NCI-H128 (cell line): ENCODE data around the gene PDXP.
"Not testable (repeated sequence)": the region's sequence is repeated elsewhere in the genome, so short reads cannot be mapped to it uniquely, and the experiment has no call there.

Experiments
- DNase-seq: peaks from one replicate; lab custom pipeline; 2025; ENCODE audit not compliant: unreplicated experiment; lab: John Stamatoyannopoulos, UW

PDXP gene

GRCh38 chr22:37658133-37659065 lies at the start of gene PDXP:
Gene PDXP, plus strand, starts transcription at chr22:37658723. Its CDS starts 60 bp downstream, at chr22:37658783.
- DNase-seq, result peak; percentile 98

GRCh38 chr22:37609240-37610152 lies 49.0 kb upstream of the PDXP start:
- no peak for DNase-seq

- DNase-seq, result not testable (repeated sequence)
These were observed 48.4 kb upstream of the PDXP start for GRCh38 chr22:37610153-37610475.

GRCh38 chr22:37610480-37611129 lies 47.9 kb upstream of the PDXP start:
- DNase-seq, result no peak

- no peak for DNase-seq
These were observed 47.3 kb upstream of the PDXP start for GRCh38 chr22:37611207-37611606.

GRCh38 chr22:37616201-37617083 lies 42.1 kb upstream of the PDXP start:
- DNase-seq, result no peak

- no peak for DNase-seq
These were observed 41.1 kb upstream of the PDXP start for GRCh38 chr22:37617431-37617830.

- DNase-seq, result no peak
These were observed 40.4 kb upstream of the PDXP start for GRCh38 chr22:37618072-37618656.

GRCh38 chr22:37618674-37619073 lies 39.8 kb upstream of the PDXP start:
- DNase-seq, result no peak

- DNase-seq, result no peak
These were observed 38.5 kb upstream of the PDXP start for GRCh38 chr22:37619991-37620390.

GRCh38 chr22:37621352-37621860 lies 37.1 kb upstream of the PDXP start:
- no peak for DNase-seq

GRCh38 chr22:37623075-37624016 lies 35.2 kb upstream of the PDXP start:
- DNase-seq, result peak; percentile 10

- no peak for DNase-seq
These were observed 34.5 kb upstream of the PDXP start for GRCh38 chr22:37624017-37624365.

GRCh38 chr22:37624876-37625275 lies 33.6 kb upstream of the PDXP start:
- no peak for DNase-seq

GRCh38 chr22:37625737-37626136 lies 32.8 kb upstream of the PDXP start:
- no peak for DNase-seq

- no peak for DNase-seq
These were observed 32.4 kb upstream of the PDXP start for GRCh38 chr22:37626144-37626543.

- no peak for DNase-seq
These were observed 31.9 kb upstream of the PDXP start for GRCh38 chr22:37626556-37627075.

- DNase-seq, result no peak
These were observed 31.4 kb upstream of the PDXP start for GRCh38 chr22:37627121-37627520.

- no peak for DNase-seq
These were observed 31.0 kb upstream of the PDXP start for GRCh38 chr22:37627545-37627944.
